ENCODE results near the gene OAS3.
"Not testable (repeated sequence)": the region's sequence is repeated elsewhere in the genome, so short reads cannot be mapped to it uniquely, and the experiment has no call there.

OAS3 gene

DNA sequence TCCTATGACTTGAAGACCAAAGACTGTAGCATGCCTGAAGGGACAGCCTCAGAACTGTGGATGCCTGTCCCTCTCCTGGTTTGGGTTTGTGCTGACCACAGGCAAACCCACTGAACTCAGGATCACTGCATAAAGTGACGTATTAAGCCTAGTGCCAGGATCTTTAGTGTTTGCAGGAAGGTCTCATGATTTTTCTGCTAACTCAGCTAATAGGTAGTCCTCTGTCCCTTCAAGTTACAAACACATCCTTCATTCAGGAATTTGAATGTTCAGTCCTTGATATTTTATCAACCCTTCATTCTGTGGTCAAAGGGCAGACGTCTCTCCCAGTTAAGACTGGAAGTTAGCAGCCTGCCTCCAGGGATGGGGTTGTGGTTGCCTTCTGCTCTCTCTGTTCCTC is 10.3 kb upstream of the OAS3 start:
- DNase-seq: no peak

DNA sequence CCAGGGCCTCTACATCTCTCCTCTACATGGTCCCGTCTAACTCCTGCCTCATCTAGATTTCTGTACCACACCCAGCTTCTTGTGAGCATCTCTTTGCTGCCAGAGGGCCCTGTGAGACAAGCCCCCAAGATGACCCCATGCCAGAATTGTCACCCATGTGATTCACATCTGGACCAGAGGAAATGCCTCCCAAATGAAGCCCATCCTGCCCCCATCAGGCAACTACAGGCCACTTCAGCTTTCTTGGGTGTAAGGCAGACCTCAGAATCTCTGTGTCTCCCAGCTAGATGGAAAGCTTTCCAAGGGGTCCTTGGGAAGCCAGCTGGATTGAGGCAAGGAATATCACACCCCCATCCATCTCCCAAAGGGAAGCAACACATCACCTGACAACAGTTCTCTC is 9.3 kb upstream of the OAS3 start:
- DNase-seq: no peak

DNA sequence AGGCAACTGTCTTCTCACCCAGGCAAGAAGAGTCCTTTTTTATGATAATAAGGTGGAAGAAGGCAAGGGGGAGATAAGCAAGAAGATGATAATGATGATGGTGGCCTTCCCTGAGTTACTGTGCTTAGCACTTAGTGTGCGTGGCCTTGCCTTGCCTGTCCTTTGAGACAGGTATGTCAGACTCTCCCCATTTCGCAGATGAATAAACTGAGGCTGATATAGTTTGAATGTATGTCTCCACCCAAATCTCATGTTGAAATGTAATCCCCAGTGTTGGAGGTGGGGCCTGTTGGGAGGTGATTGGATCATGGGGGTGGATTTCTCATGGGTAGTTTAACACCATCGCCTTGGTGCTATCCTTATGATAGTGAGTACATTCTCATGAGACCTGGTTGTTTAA is 8.6 kb upstream of the OAS3 start:
- no peak for DNase-seq

DNA sequence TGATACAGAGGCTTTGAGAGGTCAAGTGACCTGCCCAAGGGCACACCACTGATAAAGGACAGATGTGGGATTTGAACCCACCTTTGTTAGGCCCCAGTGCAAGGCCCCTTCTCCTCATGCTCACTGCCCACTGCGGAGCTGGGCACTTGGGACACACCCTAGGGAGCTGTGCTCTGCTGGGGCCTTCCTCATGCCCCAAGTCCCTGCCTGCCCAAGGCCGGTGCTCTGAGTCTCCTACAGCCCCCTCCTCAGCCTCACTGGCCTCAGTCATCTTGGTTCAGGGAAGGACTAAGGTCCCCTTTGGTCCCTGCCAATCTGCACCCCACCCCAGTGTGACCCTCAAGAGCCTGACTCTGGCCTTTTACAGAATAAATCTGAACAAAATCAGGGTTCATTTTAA is 7.9 kb upstream of the OAS3 start:
- no peak for DNase-seq

DNA sequence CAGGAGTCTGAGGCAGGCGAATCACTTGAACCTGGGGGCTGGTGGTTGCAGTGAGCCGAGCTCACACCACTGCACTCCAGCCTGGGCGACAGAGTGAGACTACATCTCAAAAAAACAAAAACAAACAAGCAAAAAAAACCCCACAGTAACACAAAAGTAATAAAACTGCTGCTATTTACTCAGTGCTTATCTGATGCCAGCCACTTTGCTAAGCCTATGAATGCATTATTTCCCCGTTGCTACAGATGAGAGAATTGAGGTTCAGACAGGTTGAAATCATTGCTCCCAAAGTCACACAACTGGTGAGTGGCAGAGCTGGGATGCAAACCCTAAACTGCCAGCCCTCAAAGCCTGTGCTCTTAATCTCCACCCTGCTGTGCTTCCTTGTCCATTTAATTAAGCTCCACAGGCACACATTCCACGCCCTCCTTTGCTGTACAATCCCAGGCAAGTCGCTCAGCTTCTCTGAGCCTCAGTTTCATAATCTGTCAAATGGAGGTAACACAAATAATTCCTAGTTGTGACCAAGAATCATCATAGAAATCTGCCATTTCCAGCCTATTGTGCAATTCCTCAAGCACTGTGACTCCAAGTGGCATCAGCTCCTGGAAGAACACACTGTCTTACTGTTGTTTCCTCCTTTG is 5.7 kb upstream of the OAS3 start:
- DNase-seq: no peak

DNA sequence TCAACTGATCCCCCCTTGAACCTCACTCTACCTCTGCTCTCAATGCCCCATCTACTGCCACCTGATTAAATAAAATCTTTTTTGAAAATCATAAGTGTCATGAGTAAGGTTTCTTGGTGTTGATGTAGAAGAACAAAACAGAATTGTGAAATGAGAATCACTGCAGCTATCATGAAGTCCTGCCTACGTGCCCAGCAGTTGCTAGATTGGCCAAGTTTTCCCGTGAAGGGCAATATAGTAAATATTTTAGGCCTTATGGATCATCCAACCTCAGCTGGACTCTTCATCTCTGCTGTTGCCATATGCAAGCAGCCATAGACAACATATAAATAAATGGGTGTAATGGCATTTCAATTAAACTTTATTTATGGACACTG is 5.2 kb upstream of the OAS3 start:
- DNase-seq: no peak

DNA sequence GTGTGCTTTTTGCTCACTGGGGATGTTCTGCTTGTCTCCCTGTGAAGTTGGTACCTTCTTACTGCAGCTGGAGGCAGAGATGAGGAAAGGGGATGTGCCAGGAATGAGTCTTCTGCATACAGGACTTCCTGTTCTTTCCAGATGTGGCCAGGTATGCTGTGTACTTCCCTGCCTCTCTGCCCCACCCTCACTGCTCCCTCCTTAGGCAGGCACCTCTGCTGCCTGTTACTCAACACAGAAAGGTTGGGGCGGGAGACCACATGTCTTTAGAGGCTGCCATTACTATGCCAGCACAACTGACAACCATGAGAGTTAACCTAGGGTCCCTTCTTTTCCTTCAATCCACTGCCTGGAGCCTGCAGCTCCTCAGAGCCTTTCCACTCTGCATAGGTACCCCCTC is 2.0 kb upstream of the OAS3 start:
- DNase-seq: no peak

DNA sequence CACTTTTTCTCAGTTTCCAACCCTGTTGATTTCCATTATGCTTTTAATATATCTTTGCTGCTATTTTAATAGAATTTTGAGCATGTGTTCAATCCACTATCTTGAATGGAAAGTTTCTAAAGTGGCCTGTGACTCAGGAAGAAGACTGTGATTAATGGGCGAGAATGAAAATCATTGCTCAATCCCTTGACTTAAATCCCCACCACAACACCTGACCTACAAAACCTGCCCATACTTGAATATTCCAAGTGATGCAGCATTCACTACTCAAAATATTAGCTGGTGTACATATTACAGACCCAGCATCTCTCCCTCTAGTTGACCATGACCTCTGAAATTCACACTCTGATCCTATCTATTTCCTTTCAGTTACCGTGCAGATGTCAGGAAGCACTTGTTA is 1.3 kb upstream of the OAS3 start:
- DNase-seq: no peak

DNA sequence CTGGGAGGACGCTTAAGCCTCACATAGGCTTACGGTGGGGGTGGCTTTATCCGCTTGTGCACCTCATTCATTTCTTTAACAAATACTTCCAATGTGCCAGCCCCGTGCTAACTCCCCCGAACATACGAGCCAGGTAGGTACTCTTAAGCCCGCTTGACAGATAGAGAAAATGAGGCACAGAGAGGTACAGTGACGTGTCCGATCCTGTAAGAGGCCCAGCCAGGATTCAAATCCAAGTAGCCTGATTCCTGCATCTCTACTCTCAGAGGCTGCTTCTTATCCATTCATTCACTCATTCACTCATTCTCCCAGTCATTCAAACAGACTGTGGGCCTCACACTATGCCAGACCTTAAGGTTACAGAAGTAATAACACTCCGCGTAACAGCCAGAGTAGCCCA is 477 bp downstream of the OAS3 start:
- DNase-seq: no peak

DNA sequence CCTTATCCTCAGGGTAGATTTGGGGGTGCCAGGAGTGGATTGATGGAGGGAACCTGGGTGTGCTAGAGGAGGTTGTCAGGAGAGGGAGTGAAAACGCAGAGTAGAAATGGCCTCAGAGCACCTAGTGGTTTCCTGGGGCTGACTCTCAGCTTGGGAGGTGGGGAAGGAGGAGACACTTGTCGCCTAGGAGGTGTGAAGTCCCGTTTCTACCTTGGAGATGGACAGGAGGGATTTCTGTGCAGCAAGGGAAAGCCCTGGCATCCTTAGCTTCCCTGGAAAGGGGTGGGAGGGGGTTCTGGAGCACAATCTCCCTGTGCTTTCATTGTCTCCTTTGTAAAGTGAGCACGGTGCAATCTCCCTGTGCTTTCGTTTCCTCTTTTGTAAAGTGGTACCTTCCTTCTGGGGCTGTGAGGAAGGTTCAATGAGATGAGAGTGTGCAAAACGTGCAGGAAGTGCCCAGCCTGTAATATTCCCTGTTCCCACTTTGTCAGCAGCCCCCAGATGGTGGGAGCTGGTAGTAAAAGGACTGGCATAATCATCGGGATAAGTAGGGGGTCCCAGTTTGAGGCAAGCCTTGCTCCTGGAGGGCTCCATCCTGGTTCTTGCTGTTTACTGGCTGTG is 1.6 kb downstream of the OAS3 start:
- no peak for DNase-seq

DNA sequence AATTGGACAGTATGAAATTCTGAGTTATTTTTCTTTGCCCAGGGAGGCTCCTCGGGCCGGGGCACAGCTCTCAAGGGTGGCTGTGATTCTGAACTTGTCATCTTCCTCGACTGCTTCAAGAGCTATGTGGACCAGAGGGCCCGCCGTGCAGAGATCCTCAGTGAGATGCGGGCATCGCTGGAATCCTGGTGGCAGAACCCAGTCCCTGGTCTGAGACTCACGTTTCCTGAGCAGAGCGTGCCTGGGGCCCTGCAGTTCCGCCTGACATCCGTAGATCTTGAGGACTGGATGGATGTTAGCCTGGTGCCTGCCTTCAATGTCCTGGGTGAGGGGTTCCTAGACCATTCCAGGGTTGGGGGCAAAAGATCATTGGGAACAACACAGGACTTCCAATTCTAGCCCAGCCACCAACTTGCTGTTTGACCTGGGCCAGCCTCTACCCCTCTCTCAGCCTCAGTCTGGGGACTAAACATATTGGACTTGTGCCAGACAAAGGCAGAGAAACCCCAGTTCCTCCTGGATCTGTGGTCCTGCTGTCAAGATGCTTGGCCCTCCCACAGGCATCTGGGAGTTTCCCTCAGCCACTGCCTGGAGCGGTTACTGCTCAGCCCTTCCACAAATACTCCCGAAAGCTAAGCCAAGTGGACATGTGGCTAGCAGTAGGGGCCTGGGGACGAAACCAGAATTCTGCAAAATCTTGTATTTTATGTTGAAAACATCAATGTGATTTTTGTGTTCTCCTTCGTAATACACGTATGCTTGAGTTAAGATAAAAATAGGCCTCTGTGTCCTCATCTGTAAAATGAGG is 3.5 kb downstream of the OAS3 start:
- DNase-seq: no peak

DNA sequence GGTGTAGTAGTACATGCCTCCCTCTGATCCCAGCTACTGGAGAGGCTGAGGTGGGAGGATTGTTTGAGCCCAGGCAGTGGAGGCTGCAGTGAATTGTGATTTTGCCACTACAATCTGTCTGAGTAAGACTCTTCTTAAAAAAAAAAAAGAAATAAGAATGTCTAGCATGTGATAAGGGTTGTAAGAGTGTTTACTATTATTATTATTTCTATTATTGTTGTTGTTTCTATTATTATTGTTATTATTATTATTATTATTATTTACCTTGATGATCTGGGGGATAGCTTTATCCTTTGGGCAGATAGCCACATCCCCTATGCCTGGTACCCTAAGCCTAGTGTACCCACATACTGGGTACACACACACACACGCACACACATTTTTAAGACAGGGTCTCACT is 4.3 kb downstream of the OAS3 start:
- DNase-seq: no peak

DNA sequence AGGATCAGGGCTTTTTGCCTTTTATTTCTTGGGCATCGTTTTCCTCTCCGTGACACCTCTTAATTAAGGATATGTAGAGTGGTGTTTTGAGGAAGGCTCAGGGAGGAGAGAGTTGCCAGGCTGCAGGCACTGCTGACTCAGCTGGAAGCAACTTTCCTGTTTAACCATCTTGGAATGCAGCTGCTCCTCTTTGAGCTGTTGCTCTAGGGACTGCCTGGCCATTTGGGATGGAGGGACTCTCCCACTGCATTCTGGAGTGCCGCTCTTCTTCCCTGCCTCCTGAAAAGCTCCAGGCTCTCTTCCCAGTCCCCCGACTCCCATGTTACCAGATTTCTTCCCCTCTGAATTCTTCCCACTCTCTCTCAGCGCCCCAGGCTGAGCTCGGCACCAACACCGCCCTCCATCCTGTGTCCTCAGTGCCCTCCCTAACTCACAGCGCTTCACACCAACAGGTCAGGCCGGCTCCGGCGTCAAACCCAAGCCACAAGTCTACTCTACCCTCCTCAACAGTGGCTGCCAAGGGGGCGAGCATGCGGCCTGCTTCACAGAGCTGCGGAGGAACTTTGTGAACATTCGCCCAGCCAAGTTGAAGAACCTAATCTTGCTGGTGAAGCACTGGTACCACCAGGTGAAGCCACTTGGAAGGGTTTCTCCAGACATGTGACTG is 5.9 kb downstream of the OAS3 start:
- DNase-seq: no peak

DNA sequence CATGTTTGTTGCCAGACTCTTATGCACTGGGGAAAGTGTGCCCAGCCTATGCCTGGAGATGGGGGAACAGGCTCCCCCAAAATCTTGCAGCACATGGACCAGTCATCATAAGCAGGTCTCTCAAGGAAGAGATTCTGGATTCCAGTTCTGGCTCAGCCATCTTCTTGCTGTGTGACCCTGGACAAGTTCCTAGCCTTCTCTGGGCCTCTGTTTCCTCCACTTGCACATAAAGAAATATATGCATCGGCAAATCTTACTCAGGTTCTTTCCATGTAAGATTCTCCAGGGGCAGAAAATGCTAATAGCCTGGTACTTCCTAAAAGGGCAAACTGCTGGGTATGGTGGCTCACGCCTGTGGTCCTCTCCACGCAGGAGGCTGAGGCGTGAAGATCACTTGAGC is 7.2 kb downstream of the OAS3 start:
- no peak for DNase-seq

DNA sequence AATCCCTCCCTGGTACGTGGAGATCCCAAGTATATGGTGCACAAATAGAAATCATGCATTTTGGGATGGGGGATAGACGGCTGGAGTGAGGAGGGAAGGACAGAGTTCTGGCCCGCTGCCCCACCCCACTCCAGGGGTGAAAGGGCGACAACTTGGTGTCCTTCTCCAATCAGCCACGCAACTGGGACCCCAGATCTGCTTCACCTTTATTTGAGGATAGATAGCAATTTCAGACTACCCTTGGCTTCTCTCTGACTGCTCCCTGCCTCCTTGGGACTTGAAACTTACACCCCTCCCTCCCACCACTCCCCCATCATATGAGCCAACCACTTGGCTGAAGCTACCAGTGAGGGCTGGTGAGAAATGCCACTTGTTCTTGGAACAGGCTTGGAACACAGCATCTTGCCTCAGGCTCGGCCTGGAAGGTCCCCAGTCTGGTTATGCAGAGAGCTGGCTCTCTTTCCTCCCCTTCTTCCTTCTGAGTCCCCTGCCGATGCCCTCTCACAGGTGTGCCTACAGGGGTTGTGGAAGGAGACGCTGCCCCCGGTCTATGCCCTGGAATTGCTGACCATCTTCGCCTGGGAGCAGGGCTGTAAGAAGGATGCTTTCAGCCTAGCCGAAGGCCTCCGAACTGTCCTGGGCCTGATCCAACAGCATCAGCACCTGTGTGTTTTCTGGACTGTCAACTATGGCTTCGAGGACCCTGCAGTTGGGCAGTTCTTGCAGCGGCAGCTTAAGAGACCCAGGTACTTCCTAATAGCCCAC is 8.1 kb downstream of the OAS3 start:
- no peak for DNase-seq

DNA sequence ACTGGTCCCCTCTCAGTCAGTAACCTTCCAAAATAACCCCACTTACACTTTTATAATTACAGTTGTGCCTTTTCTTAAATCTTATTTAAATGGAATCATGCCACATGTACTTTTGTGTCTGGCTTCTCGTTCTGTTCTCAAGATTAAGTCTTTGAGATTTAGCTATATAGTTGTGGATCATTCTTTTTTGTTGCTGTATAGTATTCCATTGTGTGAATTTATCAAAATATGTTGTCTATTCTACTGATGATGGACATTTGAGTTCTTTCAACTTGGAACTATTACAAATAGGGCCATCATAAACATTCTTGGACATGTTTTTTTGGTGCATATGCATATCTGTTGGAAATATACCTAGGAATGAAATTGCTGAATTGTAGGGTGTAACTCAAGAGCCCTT is 9.0 kb downstream of the OAS3 start:
- no peak for DNase-seq

DNA sequence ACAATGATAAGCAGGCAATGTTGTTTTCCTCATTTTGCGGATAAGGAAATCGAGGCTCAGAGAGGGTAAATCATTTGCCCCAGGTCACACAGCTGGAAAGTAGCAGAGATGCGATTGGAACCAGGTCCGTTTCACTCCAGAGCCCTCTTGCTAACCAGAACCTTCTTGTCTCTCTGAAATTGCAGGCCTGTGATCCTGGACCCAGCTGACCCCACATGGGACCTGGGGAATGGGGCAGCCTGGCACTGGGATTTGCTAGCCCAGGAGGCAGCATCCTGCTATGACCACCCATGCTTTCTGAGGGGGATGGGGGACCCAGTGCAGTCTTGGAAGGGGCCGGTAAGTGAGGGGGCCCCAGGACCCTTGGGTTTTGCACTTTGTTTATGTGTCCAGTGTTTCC is 9.5 kb downstream of the OAS3 start:
- DNase-seq: no peak

DNA sequence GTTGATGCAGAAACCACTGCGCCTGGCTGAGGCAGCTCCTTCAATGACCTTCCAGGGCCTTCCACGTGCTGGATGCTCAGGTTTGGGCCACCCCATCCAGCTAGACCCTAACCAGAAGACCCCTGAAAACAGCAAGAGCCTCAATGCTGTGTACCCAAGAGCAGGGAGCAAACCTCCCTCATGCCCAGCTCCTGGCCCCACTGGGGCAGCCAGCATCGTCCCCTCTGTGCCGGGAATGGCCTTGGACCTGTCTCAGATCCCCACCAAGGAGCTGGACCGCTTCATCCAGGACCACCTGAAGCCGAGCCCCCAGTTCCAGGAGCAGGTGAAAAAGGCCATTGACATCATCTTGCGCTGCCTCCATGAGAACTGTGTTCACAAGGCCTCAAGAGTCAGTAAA is 10.5 kb downstream of the OAS3 start:
- no peak for DNase-seq

DNA sequence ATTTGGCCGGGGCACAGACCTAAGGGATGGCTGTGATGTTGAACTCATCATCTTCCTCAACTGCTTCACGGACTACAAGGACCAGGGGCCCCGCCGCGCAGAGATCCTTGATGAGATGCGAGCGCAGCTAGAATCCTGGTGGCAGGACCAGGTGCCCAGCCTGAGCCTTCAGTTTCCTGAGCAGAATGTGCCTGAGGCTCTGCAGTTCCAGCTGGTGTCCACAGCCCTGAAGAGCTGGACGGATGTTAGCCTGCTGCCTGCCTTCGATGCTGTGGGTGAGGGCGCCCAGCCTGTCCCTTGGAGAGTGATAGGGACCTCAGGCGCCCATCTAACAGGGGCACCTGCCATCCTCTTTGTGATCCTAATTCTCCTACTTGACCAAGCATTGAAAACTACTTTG is 12.4 kb downstream of the OAS3 start:
- DNase-seq: no peak

DNA sequence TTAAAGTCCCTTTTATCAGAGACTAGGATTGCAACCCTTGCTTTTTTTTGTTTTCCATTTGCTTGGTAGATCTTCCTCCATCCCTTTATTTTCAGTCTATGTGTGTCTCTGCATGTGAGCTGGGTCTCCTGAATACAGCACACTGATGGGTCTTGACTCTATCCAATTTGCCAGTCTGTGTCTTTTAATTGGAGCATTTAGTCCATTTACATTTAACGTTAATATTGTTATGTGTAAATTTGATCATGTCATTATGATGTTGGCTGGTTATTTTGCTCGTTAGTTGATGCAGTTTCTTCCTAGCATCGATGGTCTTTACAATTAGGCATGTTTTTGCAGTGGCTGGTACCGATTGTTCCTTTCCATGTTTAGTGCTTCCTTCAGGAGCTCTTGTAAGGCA is 18.9 kb downstream of the OAS3 start:
- not testable (repeated sequence) for DNase-seq

DNA sequence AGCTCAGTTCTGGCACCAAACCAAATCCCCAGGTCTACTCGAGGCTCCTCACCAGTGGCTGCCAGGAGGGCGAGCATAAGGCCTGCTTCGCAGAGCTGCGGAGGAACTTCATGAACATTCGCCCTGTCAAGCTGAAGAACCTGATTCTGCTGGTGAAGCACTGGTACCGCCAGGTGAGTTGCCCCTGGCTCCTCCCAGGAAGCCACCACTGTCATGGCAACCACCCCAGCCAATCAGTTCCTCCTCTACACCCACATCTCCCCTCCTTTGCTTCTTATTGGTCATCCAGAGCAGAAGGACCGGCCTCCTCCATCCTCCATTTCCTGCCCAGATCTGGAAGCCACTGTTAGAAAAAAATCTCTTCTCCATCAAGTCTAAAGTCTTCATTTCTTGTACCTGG is 22.8 kb downstream of the OAS3 start:
- no peak for DNase-seq

DNA sequence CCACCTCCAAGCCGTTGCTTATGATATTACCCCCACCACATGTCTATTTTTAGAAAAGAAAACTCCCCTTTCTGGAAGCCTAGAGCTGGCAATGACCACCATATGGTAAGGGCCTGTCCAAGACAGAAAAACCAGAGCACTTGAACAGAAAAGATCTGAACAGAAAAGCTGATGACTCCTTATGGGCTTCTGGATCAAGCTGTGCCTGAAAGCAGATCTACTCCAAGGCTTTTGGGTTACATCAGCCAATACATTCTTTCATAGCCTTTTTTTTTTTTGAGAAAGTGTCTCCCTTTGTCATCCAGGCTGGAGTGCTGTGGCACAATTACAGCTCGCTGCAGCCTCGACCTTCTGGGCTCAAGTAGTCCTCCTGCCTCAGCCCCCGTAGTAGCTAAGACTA is 23.3 kb downstream of the OAS3 start:
- no peak for DNase-seq

DNA sequence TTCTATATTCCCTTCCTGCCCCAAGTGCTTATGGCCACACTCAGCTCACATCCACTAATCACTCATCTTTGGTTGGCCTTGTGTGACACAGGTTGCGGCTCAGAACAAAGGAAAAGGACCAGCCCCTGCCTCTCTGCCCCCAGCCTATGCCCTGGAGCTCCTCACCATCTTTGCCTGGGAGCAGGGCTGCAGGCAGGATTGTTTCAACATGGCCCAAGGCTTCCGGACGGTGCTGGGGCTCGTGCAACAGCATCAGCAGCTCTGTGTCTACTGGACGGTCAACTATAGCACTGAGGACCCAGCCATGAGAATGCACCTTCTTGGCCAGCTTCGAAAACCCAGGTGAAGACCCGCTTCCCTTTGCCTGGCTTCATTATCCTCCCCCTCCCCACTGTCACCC is 24.3 kb downstream of the OAS3 start:
- DNase-seq: no peak

Measured in stimulated activated CD4-positive, alpha-beta T cell treated with anti-CD3 and anti-CD28 coated beads, Interleukin-1b, Interleukin-23, amount 100 ng/mL, for 48 hours (primary cell).